ENCODE results near the gene CPNE1. TPM values are rescaled to one million over a fixed set of nuclear protein-coding genes. Genes with fewer than 3 reads are reported as not detected.

Gene CPNE1
- total and polyA plus RNA-seq, 2 of the 8 experiments (the other 6 are each of a cell fraction or from before 2014, with no cell fraction given): 294 to 346 TPM

DNA sequence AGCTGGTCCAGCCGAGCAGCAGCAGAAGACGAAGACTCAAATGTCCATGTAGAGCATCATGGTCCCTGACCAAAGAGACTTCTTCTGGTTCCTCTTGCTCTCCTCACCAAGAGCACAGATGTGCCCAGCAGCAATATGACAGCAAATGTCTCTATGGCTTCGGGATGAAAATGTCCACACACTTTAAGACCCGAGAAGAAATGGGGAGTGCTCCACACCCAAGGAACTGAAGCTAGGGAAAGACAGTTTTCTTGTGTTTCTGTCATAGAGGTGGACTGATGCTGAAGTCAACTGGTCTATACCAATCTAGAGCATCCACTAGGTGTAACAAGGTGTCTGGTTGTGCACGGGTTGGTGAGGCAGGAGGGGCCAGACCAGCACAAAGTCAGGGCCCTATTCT is 4.5 kb upstream of the CPNE1 start:
- H3K56ac ChIP-seq (replicated peaks; ENCODE audit: insufficient read length, low read depth, low read length): no peak overlapping the region
- 94% methylated on average over 5 of the region's 5 CpGs; no CpG with 5 or more reads in 1 of the 2 experiments for WGBS, 2 experiments (ENCODE audit: extremely low coverage in 1 of 2, insufficient coverage in 1 of 2, insufficient read length in 1 of 2, insufficient replicate concordance in 2 of 2, low coverage in 1 of 2, low lambda C conversion rate in 2 of 2, missing lambda C conversion rate in 1 of 2)

More for the DNA sequence above, 4.5 kb upstream of the CPNE1 start:
- H2BK20ac ChIP-seq (ENCODE audit: low read length): no peak overlapping the region
- H3K23ac ChIP-seq (ENCODE audit: insufficient read length): no peak overlapping the region
- H3K9me3 ChIP-seq (ENCODE audit: insufficient read depth in 2 of 2, low read depth in 1 of 2, low read length in 1 of 2): no peaks in the 10 kb centered on the region
- H3K79me1 ChIP-seq (ENCODE audit: low read depth, low read length): no peaks in the 10 kb centered on the region
- H2BK5ac ChIP-seq (ENCODE audit: low read depth, low read length): no peak overlapping the region
- H3K79me2 ChIP-seq (ENCODE audit: control insufficient read depth in 1 of 2, insufficient read depth in 2 of 2, low read length in 2 of 2): peaks cover 2 to 6% of the 10 kb centered on the region in 2 experiments
- H3K14ac ChIP-seq (ENCODE audit: insufficient read length): no peak overlapping the region
- H3K36me3 ChIP-seq (ENCODE audit: control insufficient read depth in 2 of 4, insufficient read depth in 4 of 4, low read length in 3 of 4): peaks cover 0 to 16% (median 8%) of the 10 kb centered on the region in 4 experiments; a peak in 6 of 8 replicates
- POLR2A ChIA-PET (ENCODE audit: partially characterized antibody): interaction anchor here (1.1 to 3.2 kb wide), 3 partner anchors 15 to 73 kb away, joined by 4 to 12 read pairs (median 4); partner anchors contain the start of gene RBM39
- no peak overlapping the region for H4K5ac ChIP-seq (ENCODE audit: insufficient read length, low read depth, low read length)
- H3K27me3 ChIP-seq (replicated peaks in 1 of 4; ENCODE audit: control insufficient read depth in 3 of 4, extremely low read depth in 1 of 4, insufficient read depth in 3 of 4, low read length in 3 of 4): no peaks in the 10 kb centered on the region
- H3K4me2 ChIP-seq (ENCODE audit: insufficient read depth in 1 of 2, low read depth in 2 of 2, low read length in 2 of 2): no peak overlapping the region
- FAIRE-seq (no peak), DNase-seq (ENCODE audit: low read depth in 1 of 2, low spot score in 2 of 2) (no peak)
- H2BK120ac ChIP-seq (replicated peaks; ENCODE audit: low read depth, low read length): no peak overlapping the region
- peaks cover 0 to under 1% of the 10 kb centered on the region in 2 experiments for H4K20me1 ChIP-seq (replicated peaks in 1 of 2; ENCODE audit: control insufficient read depth in 1 of 2, insufficient read depth in 2 of 2, low read length in 2 of 2)
- no peak overlapping the region for H3K9ac ChIP-seq (replicated peaks in 1 of 4; ENCODE audit: extremely low read depth in 1 of 4, low read depth in 3 of 4, low read length in 3 of 4)
- CTCF ChIA-PET (ENCODE audit: partially characterized antibody): interaction anchor here (0.6 kb wide), 1 partner anchor 17 kb away, joined by 3 read pairs; no protein-coding TSS in a partner anchor
- H3K27ac ChIP-seq (ENCODE audit: low read depth, low read length): no peak overlapping the region
- H4K91ac ChIP-seq (replicated peaks; ENCODE audit: insufficient read length, low read length): no peak overlapping the region
- H3K4me1 ChIP-seq (replicated peaks in 1 of 4; ENCODE audit: control insufficient read depth in 3 of 4, insufficient read depth in 4 of 4, low read length in 3 of 4): no peaks in the 10 kb centered on the region; a peak in 1 of 7 replicates
- no peak overlapping the region for H3K4me3 ChIP-seq (ENCODE audit: extremely low read depth in 1 of 4, insufficient read depth in 2 of 4, low read depth in 3 of 4, low read length in 4 of 4)
- no peak overlapping the region for H3K4ac ChIP-seq (replicated peaks; ENCODE audit: insufficient read length, low read depth, low read length)
- no peak overlapping the region for H2AFZ ChIP-seq (ENCODE audit: low read length)
- H3K23me2 ChIP-seq (ENCODE audit: low read depth, low read length): peaks cover 2% of the 10 kb centered on the region; the same call in 1 of the 2 replicates
- H4K8ac ChIP-seq (ENCODE audit: extremely low read depth, insufficient read depth, low read length): no peak overlapping the region
- no peak overlapping the region for H2BK12ac ChIP-seq (ENCODE audit: low read depth, low read length)
- TF ChIP-seq ZNF274 (IDR thresholded peaks at IDR 0.05; ENCODE audit: borderline replicate concordance, extremely low read depth, low read length): no peak
- TF ChIP-seq, protein P1, sequence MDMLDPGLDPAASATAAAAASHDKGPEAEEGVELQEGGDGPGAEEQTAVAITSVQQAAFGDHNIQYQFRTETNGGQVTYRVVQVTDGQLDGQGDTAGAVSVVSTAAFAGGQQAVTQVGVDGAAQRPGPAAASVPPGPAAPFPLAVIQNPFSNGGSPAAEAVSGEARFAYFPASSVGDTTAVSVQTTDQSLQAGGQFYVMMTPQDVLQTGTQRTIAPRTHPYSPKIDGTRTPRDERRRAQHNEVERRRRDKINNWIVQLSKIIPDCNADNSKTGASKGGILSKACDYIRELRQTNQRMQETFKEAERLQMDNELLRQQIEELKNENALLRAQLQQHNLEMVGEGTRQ (IDR thresholded peaks at IDR 0.05; ENCODE audit: low read length): no peak
- no peak for TF ChIP-seq TCF12 (IDR thresholded peaks at IDR 0.05; ENCODE audit: low read depth, low read length)
- H3K18ac ChIP-seq (ENCODE audit: extremely low read depth, low read length): no peak overlapping the region
- no peak overlapping the region for H2AK5ac ChIP-seq (ENCODE audit: low read depth, low read length)
- H2BK15ac ChIP-seq (ENCODE audit: low read length): no peak overlapping the region
